Heart left ventricle (tissue), 16 donors: ENCODE measurements around the gene KNSTRN. TPM values are rescaled to one million over a fixed set of nuclear protein-coding genes. Genes with fewer than 3 reads are reported as not detected.

Experiments
- ATAC-seq, 4 donors: fragments of 200-7000 bp; cut with Tn5 transposase; one replicate each; pipeline ENCODE4 v1.9.1; 2020 to 2022; ENCODE audit warnings: moderate library complexity in 4 of 4, mild to moderate bottlenecking in 3 of 4, moderate number of reproducible peaks in 1 of 4
- DNase-seq, 5 donors: peaks; one replicate each; pipeline ENCODE4 v3.0.0-alpha.2; 2020
- H3K27ac ChIP-seq, 12 donors: fragments of 200-600 bp; sonication (generic) in 4 of 12; one replicate each; pipeline versions ENCODE4 v1.5.0 to v1.8.0; 2016 to 2022; ENCODE audit warnings: mild to moderate bottlenecking in 2 of 12
- H3K27me3 ChIP-seq, 9 donors: fragments of 200-600 bp; sonication (generic) in 2 of 9; one replicate each; pipeline versions ENCODE4 v1.5.1 to v1.8.0; 2016 to 2022; ENCODE audit warnings: mild to moderate bottlenecking in 3 of 9
- H3K36me3 ChIP-seq, 9 donors: fragments of 200-600 bp; sonication (generic) in 2 of 9; one replicate each; pipeline versions ENCODE4 v1.5.0 to v1.8.0; 2018 to 2022; ENCODE audit warnings: mild to moderate bottlenecking in 2 of 9
- H3K4me1 ChIP-seq, 12 donors: fragments of 200-600 bp; sonication (generic) in 4 of 12; one replicate each; pipeline versions ENCODE4 v1.5.0 to v1.8.0; 2016 to 2022; ENCODE audit warnings: mild to moderate bottlenecking in 3 of 12
- H3K4me3 ChIP-seq, 12 donors: fragments of 200-600 bp; sonication (generic) in 4 of 12; one replicate each; pipeline versions ENCODE4 v1.5.0 to v1.8.0; 2017 to 2022; ENCODE audit warnings: mild to moderate bottlenecking in 9 of 12, moderate library complexity in 4 of 12
- H3K9me3 ChIP-seq, 12 donors: fragments of 200-600 bp; sonication (generic) in 4 of 12; one replicate each; pipeline versions ENCODE4 v1.5.0 to v1.8.0; 2016 to 2022; ENCODE audit warnings: mild to moderate bottlenecking in 1 of 12
- POLR2A ChIP-seq, 2 donors: fragments of 450-650 bp; IDR thresholded peaks; one replicate each; pipeline ENCODE4 v1.6.1; 2017; ENCODE audit warnings: antibody characterized with exemption in 2 of 2, mild to moderate bottlenecking in 2 of 2, moderate library complexity in 2 of 2
- WGBS, 4 donors: extraction: QIAGEN DNeasy Blood & Tissue Kit in 2 of 4; methylation state at CpG; one replicate each; pipeline versions ENCODE4 v1.1.5 to v1.1.7; 2013 to 2018; 5-methylcytosine and 5-hydroxymethylcytosine counted together
- intact Hi-C, 10 donors: fragments of 100-400 bp; cut with DNase I; formaldehyde crosslinking; loops; one replicate each; pipeline versions ENCODE4 v1.11.1 to v1.14.2; 2022
- polyA plus RNA-seq, 2 donors: library from polyadenylated mRNA; stranded (reverse); fragments of 200-250 nt; gene quantifications; one replicate each; pipeline ENCODE4 v1.2.3, GENCODE V29; 2013
- total RNA-seq, 9 donors: library from RNA; depleted of rRNA in 2 of 9; stranded (reverse); fragments of >200 nt in 2 of 9; fragmentation: NEBNext Ultra II Directional in 3 of 9; extraction: Animal tissue kit (Norgen Biotek cat#: 25700) in 3 of 9; gene quantifications; one replicate each; pipeline versions ENCODE4 v1.1.0 to v1.2.4, GENCODE V29; 2016 to 2023
- TF ChIP-seq, protein P1 (sequence below), 12 donors: fragments of 200-600 bp; sonication (generic) in 4 of 12; IDR thresholded peaks; one replicate each; pipeline versions ENCODE4 v1.5.0 to v1.8.0; 2018 to 2022; ENCODE audit warnings: antibody characterized with exemption in 12 of 12, mild to moderate bottlenecking in 5 of 12
- donor health status: ischemic (EF 13 %, LVEDD 7.1; RV severe dilation, severe dysfunction).
- donor health status: healthy with polysubstance abuse.
- donor health status: DM: no; HTN: yes; CAD: no.
- donor health status: DM: no; HTN: no; CAD: no.
- donor health status: ischemic (EF 25% LVEDD 6.9; RV normal size, moderate dysfunction).
- donor health status: ischemic (EF 25% LVEDD 5.7; RV mildly dilated, moderate dysfunction).
- donor health status: healthy.
- donor health status: DM: yes; HTN: yes; CAD: no.
- donor health status: ischemic (EF 35%, LVEDD 5.7; RV mildly dilated, moderate dysfunction).
- donor health status: nonischemic (EF 11% LVEDD 7.7; RV severe dilation, severe dysfunction).
- donor health status: DM: yes; HTN: yes; CAD: no.
- donor health status: PGD.
- donor health status: ischemic (EF 29% LVEDD 5.4; RV normal size, mild dysfunction).
- donor health status: nonischemic (EF 23%, LVEDD 6.1; RV moderate dilation, normal function).

The KNSTRN gene
- total and polyA plus RNA-seq, 11 donors, result 8.0 to 20.1 (median 9.9) TPM

GRCh38 chr15:40420793-40421192 lies 38.3 kb downstream of the KNSTRN start:
- no peak overlapping the region for H3K4me3 ChIP-seq
- H3K36me3 ChIP-seq, result peaks cover 0 to 34% (median 22%) of the 10 kb centered on the region in 9 donors
- no peaks in the 10 kb centered on the region for H3K9me3 ChIP-seq
- 38 to 61% (median 43%) methylated on average over 3 of the region's 3 CpGs for WGBS, 4 donors
- ATAC-seq (peak; percentile 22 to 36 (median 28)), DNase-seq (peak in 2 of 5 donors; percentile 32 to 53)
- TF ChIP-seq, protein P1, sequence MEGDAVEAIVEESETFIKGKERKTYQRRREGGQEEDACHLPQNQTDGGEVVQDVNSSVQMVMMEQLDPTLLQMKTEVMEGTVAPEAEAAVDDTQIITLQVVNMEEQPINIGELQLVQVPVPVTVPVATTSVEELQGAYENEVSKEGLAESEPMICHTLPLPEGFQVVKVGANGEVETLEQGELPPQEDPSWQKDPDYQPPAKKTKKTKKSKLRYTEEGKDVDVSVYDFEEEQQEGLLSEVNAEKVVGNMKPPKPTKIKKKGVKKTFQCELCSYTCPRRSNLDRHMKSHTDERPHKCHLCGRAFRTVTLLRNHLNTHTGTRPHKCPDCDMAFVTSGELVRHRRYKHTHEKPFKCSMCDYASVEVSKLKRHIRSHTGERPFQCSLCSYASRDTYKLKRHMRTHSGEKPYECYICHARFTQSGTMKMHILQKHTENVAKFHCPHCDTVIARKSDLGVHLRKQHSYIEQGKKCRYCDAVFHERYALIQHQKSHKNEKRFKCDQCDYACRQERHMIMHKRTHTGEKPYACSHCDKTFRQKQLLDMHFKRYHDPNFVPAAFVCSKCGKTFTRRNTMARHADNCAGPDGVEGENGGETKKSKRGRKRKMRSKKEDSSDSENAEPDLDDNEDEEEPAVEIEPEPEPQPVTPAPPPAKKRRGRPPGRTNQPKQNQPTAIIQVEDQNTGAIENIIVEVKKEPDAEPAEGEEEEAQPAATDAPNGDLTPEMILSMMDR (IDR thresholded peaks at IDR 0.05), result no peak
- no peak for TF ChIP-seq POLR2A (IDR thresholded peaks at IDR 0.05)
- intact Hi-C loops, result loop anchor here (1.0 to 10.0 kb wide), 15 partner anchors 52 to 376 kb away; partner anchors contain the start of genes CCDC9B (in 5 of the 10) and INAFM2 (in 4 of the 10)
- no peaks in the 10 kb centered on the region for H3K27me3 ChIP-seq
- peak overlapping the region; percentile 13 to 76 (median 69) for H3K27ac ChIP-seq
- H3K4me1 ChIP-seq, result peaks cover 0 to 24% (median 18%) of the 10 kb centered on the region in 12 donors

DNA sequence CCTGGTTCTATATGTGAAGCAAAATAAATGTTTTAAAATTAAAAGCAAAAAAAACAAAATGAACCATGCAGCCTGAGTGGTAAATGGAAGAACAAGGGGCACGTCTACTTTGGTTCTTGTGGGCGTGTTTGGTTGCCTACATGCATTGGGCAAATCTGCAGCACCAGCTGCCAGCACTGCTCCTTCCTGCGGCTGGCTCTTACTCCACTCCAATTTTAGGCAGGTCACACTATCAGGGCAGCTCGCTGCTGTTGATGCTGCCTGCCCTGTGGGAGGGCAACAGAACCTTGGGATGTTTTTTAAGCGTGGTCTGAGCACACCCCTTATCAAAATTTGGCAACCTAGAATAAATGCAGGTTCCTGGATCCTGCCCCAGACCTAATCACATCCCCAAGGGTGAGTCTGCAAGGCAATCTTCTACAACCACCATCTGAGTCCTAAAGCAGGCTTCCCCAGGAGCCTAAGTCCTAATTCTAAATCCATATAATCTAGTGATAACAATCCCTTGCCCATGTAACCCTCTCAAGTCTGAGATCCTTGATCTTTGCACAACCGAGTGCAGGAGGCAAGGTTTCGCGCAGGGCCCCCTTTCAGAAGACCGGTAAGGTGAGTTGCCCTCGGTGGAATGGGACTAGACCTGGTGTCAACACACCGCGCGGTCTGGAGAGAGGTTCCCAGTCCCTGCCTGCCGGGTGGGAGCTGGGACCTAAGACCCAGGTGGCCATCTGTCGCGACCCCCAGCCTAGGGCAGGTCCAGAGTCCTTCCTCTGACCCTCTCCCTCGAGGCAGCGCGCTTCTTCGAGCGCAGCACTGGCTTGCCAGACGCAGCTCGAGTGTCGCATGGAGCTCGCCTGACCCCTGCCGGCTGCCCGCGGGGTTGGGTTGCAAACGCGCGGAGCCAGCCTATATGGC lies 39.0 kb downstream of the KNSTRN start:
- WGBS, 4 donors, result 10 to 25% (median 13%) methylated on average over 17 to 31 of the region's 31 CpGs
- ATAC-seq, result peak; percentile 87 to 92 (median 90)

GRCh38 chr15:40424483-40425115 lies 42.1 kb downstream of the KNSTRN start:
- no peak for ATAC-seq
- no peaks in the 10 kb centered on the region for H3K27me3 ChIP-seq
- no peak for DNase-seq
- no peaks in the 10 kb centered on the region for H3K9me3 ChIP-seq
- H3K27ac ChIP-seq, result no peak overlapping the region
- TF ChIP-seq, protein P1 (IDR thresholded peaks at IDR 0.05), result no peak
- no peak for TF ChIP-seq POLR2A (IDR thresholded peaks at IDR 0.05)
- peaks cover 0 to 24% (median 18%) of the 10 kb centered on the region in 12 donors for H3K4me1 ChIP-seq
- H3K36me3 ChIP-seq, result no peaks in the 10 kb centered on the region
- H3K4me3 ChIP-seq, result no peak overlapping the region
- intact Hi-C loops, result loop anchor here in 8 of 10 donors (2.0 to 10.0 kb wide), 10 partner anchors 57 to 380 kb away; partner anchors contain the start of genes CCDC9B (in 5 of the 8) and INAFM2 (in 2 of the 8)
- WGBS, 4 donors, result 88 to 92% (median 91%) methylated on average over 6 of the region's 6 CpGs

More for the DNA sequence above, 39.0 kb downstream of the KNSTRN start:
- no peak for TF ChIP-seq POLR2A (IDR thresholded peaks at IDR 0.05)
- TF ChIP-seq, protein P1 (IDR thresholded peaks at IDR 0.05), result peak; percentile 87 to 99 (median 94)
- H3K27me3 ChIP-seq, result no peaks in the 10 kb centered on the region
- H3K4me1 ChIP-seq, result peaks cover 0 to 24% (median 18%) of the 10 kb centered on the region in 12 donors
- H3K4me3 ChIP-seq, result no peak overlapping the region
- peaks cover 0 to 27% (median 15%) of the 10 kb centered on the region in 9 donors for H3K36me3 ChIP-seq
- peak; percentile 75 to 91 (median 80) for DNase-seq
- H3K27ac ChIP-seq, result peak overlapping the region; percentile 4 to 76 (median 69)
- intact Hi-C loops, result loop anchor here (1.0 to 10.0 kb wide), 18 partner anchors 53 to 377 kb away; partner anchors contain the start of genes CCDC9B (in 5 of the 10) and INAFM2 (in 4 of the 10)
- H3K9me3 ChIP-seq, result no peaks in the 10 kb centered on the region
